Cardiac atrium fibroblast (primary cell): ENCODE data around the gene OR6K3. TPM values are rescaled to one million over a fixed set of nuclear protein-coding genes. Genes with fewer than 3 reads are reported as not detected.

ENCODE experiments used
- total RNA-seq: library from RNA; depleted of rRNA; stranded (reverse); fragments of >200 nt; gene quantifications from 2 replicates; pipeline ENCODE4 v1.2.3, GENCODE V29; 2015

Gene OR6K3, protein sequence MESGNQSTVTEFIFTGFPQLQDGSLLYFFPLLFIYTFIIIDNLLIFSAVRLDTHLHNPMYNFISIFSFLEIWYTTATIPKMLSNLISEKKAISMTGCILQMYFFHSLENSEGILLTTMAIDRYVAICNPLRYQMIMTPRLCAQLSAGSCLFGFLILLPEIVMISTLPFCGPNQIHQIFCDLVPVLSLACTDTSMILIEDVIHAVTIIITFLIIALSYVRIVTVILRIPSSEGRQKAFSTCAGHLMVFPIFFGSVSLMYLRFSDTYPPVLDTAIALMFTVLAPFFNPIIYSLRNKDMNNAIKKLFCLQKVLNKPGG
- not detected in 2 replicates for total RNA-seq

DNA sequence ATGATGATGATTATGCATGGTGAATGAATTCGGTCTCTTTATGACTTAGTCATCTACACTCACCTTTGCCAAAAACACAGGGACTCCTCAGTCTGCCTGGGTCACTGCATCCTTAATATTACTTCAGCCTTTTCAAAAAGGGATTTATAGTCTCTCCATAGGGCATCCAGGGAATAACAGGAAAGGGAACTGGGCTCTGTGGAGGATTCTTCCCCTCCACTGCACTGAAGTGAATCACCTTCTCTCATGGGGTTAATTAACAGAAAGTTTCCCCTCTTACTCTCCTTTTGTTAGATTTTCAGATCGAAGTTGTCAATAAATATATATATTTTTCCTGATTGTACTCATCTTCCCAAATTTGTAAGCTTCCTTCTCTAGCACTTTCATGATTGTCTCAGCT, at the start of gene OR6K3:
OR6K3 (minus strand) TSS at position 101 of the 400 bp plus-strand sequence. CDS start 2,605 bp downstream, outside the sequence.

DNA sequence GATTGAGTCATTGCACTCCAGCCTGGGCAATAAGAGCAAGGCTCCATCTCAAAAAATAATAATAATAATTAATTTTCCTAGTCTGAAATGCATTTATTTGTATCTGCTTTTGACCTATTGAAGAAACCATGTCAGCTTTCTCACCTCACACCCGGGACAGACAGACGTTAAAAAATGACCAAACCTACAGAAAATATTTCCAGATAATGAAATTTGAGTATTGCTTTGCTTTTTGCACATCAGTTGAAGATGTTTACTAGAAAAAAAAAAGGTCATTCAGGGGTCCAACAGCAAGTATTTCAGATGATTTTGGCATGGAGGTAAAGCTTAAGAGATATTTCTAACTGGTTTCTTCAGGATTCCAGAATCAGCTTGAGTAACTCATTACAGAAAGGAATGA, 33.9 kb upstream of the OR6K3 start, which contains the start of gene OR6K6:
OR6K6 (plus strand) TSS at position 301 of the 400 bp plus-strand sequence. CDS start 168 bp downstream, outside the sequence.

GRCh38 chr1:158700552-158700951, 20.0 kb downstream of the OR6K3 start, which contains the start of gene OR6K2:
Gene OR6K2, minus strand, starts transcription at chr1:158700652. Its CDS starts 0 bp downstream, at chr1:158700652.

DNA sequence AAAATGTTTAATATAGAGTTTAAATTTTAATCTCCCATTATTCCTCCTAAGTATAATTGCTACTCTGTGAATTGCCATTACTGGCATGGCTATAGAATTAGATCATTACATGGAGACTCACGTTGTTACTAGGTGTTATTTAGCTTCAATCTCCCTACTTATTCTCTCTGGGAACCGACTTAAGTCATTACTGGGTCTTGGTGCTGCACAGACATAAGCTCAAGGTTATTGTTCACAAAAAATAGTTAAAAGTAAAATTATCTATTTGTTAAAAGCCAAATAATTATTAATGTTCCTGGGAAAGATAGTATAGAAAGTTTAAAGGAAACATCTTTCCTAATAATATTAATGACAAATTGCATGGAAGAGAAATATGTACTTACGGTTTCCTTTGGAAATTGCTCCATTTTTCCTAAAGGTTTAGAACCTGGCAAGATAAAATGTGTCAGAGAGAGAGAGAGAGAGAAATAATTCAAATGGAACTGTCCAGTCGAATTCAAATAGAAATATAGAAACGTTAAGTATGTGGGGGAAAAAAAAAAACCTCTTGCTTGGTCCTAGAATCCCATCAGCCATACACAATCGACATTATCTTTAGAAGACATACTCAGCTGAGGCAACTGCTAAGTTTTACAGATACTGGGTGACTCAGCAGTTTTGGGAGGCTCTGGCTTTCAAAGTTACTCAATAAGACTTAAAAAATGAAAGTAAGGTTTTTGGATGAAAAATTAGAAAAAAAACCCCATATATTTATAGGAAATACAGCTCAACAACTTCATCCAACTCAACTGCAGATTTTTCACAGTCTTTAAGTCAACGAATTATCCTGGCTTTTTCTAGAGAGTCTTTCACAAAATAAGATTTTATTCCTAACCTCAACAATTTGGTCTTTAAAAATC, 34.2 kb downstream of the OR6K3 start, which contains the start of gene SPTA1:
SPTA1 (minus strand) TSS at position 605 of the 899 bp plus-strand sequence; CDS start at position 407, 198 bp downstream.

Other genes with a start within 250 kb of the OR6K3 start
- not detected in 2 replicates for gene OR10R2, start 248.5 kb downstream of the OR6K3 start, total RNA-seq
- gene OR6Y1, start 166.3 kb downstream of the OR6K3 start, total RNA-seq: not detected in 2 replicates
- not detected in 2 replicates for gene OR6P1, start 150.1 kb downstream of the OR6K3 start, total RNA-seq
- not detected in 2 replicates for gene OR10X1, start 140.8 kb downstream of the OR6K3 start, total RNA-seq
- gene OR10Z1, start 115.5 kb downstream of the OR6K3 start, total RNA-seq: not detected in 2 replicates
- not detected in 2 replicates for gene SPTA1, start 34.0 kb downstream of the OR6K3 start, total RNA-seq
- not detected in 2 replicates for gene OR6K2, start 20.1 kb downstream of the OR6K3 start, total RNA-seq
- not detected in 2 replicates for gene OR6K6, start 34.0 kb upstream of the OR6K3 start, total RNA-seq
- not detected in 2 replicates for gene OR6N1, start 51.5 kb upstream of the OR6K3 start, total RNA-seq
- not detected in 2 replicates for gene OR6N2, start 60.5 kb upstream of the OR6K3 start, total RNA-seq
- not detected in 2 replicates for gene MNDA, start 110.6 kb upstream of the OR6K3 start, total RNA-seq
- not detected in 2 replicates for gene PYHIN1, start 210.8 kb upstream of the OR6K3 start, total RNA-seq